ENCODE measurements around the gene HOXA9.

HOXA9 gene

DNA sequence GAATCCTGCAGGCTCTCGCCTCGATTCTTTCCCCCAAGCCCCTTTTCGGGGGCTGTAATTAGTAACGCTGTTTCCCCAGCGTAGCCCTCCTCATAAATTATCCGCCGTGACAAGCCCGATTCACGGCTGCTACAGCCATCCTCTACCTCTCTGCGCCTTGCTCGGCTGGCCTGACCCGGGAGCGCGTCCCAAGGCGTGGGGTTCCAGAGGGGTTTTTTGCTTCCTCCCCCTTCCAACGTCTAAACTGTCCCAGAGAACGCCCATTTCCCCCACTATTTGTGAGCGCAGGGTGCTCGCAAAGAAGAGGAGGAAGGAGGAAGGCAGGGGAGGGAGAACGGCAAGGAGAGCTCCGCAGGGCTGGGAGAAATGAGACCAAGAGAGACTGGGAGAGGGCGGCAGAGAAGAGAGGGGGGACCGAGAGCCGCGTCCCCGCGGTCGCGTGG is 22.7 kb downstream of the HOXA9 start:
- DNase-seq: no peak
- peak overlapping the region; percentile 40 for H3K4me3 ChIP-seq (ENCODE audit: low read depth, low read length)
- no peak overlapping the region for H3K27ac ChIP-seq
- no peaks in the 10 kb centered on the region for H3K36me3 ChIP-seq (replicated peaks)
- TF ChIP-seq, protein P1, sequence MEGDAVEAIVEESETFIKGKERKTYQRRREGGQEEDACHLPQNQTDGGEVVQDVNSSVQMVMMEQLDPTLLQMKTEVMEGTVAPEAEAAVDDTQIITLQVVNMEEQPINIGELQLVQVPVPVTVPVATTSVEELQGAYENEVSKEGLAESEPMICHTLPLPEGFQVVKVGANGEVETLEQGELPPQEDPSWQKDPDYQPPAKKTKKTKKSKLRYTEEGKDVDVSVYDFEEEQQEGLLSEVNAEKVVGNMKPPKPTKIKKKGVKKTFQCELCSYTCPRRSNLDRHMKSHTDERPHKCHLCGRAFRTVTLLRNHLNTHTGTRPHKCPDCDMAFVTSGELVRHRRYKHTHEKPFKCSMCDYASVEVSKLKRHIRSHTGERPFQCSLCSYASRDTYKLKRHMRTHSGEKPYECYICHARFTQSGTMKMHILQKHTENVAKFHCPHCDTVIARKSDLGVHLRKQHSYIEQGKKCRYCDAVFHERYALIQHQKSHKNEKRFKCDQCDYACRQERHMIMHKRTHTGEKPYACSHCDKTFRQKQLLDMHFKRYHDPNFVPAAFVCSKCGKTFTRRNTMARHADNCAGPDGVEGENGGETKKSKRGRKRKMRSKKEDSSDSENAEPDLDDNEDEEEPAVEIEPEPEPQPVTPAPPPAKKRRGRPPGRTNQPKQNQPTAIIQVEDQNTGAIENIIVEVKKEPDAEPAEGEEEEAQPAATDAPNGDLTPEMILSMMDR (IDR thresholded peaks at IDR 0.05; ENCODE audit: low read depth, low read length, missing control alignments): no peak
- in situ Hi-C loops (cut with HindIII; ENCODE audit: low pct_ligation_motif_present, low sequenced_read_pairs): no loop called here
- peaks cover 97% of the 10 kb centered on the region for H3K27me3 ChIP-seq (replicated peaks)

DNA sequence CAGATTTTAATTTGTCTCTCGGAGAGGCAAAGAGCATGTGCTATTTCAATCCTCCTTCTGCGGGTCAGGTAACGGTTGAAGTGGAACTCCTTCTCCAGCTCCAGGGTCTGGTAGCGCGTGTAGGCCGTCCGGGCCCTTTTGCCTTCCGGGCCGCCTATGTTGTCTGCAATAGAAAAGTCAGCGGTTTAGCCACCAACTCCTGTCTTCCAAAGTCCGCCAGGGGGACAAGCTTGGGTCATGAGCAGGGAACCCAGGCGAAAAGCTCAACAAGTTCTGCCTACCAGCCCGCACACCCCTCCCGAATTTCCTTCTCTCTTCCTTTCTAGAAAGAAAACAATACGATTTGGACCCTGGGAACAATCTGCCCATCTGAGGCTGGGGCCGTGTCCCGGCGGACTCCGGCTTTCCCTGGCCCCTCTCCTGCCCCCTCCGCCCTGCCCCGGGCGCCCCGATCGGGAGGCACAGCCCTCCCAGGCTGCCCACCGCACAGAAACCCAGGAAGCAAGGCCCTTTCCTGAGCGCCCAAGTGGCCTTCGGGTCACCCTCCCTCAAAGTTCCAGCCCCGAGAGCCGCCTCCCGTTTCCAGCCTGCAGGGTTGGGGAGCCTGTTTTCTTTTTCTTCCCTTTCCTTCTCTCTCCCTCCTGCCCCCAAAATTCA is 23.3 kb downstream of the HOXA9 start:
- Histone ChIP-seq H3K27me3 (replicated peaks) (peaks cover 97% of the 10 kb centered on the region), H3K4me3 (ENCODE audit: low read depth, low read length) (peak overlapping the region; percentile 40), H3K27ac (no peak overlapping the region), H3K36me3 (replicated peaks) (no peaks in the 10 kb centered on the region)
- no peak for DNase-seq
- TF ChIP-seq, protein P1 (IDR thresholded peaks at IDR 0.05; ENCODE audit: low read depth, low read length, missing control alignments): peak; percentile 4
- in situ Hi-C loops (cut with HindIII; ENCODE audit: low pct_ligation_motif_present, low sequenced_read_pairs): no loop called here

DNA sequence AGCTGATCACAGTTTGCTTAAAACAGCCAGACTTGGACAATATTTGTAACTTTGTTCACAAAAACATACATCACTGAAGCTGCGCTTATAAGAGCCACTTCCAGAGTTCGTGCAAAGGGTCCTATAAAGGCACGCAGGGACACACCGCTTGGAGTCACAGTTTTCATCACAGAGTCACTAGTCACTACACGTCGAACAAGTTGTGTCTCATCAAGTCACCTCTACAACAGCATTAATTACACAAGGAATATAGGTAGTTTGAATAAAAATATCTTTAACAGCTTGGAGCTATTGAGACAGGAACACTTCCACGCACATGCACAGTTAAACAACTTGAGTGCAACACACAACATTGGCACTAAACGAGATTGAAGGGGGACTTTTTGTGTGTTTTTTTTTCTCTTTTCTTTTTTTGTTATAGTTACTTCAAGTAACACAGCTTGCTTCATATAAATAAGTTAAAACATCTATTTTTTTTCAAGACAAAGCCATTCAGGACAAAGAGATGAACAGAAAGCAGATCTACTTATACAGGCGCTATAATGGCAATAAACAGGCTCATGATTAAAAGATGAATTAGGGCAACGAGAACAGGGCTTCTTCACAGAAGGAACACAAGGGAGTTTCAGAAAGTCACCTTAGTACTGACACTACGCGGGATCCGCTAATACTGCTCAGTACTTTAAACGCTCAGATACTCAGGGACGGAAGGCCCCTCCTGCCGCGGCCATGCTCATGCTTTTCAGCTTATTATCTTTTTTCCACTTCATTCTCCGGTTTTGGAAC is 24.0 kb downstream of the HOXA9 start:
- Histone ChIP-seq H3K27ac (no peak overlapping the region), H3K4me3 (ENCODE audit: low read depth, low read length) (no peak overlapping the region), H3K36me3 (replicated peaks) (no peaks in the 10 kb centered on the region), H3K27me3 (replicated peaks) (peaks cover 97% of the 10 kb centered on the region)
- in situ Hi-C loops (cut with HindIII; ENCODE audit: low pct_ligation_motif_present, low sequenced_read_pairs): no loop called here
- DNase-seq: no peak
- TF ChIP-seq, protein P1 (IDR thresholded peaks at IDR 0.05; ENCODE audit: low read depth, low read length, missing control alignments): no peak

DNA sequence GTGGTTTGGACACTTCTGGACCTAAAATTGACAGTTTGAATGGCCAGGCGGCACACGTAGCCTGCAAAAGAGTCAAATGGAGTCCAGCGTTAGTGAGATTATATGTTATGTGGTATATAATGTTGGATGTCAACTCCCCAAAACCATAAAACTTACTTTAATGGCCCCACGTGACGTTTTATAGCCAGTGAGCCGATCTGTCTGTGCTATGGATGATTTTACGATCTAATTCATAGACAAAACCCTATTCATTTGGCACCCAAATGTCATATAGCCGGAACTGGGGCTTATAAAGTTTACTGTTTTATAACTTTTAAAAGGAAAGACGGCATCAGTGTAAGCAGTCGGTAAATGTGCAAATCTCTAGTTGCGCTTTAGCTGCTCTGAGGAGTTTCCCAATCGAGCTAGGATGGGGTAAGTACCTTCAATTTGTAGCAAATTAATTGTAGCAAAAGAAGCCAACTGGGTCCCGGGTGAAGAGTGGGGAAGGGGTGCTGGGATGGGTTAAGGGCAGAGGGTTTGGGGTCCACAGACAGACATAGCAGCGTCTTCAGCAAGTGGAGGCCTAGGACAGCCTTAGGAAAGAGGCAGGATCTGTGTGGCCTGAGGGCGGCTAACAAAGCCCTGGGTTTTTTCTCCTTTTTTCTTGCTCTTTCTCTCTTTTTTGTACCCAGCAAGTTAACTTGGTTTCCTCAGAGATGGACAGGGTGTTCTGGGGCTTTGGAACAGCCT is 25.0 kb downstream of the HOXA9 start:
- TF ChIP-seq, protein P1 (IDR thresholded peaks at IDR 0.05; ENCODE audit: low read depth, low read length, missing control alignments): no peak
- Histone ChIP-seq H3K4me3 (ENCODE audit: low read depth, low read length) (no peak overlapping the region), H3K36me3 (replicated peaks) (no peaks in the 10 kb centered on the region), H3K27ac (no peak overlapping the region), H3K27me3 (replicated peaks) (peaks cover 97% of the 10 kb centered on the region)
- no peak for DNase-seq
- in situ Hi-C loops (cut with HindIII; ENCODE audit: low pct_ligation_motif_present, low sequenced_read_pairs): no loop called here

- H3K27me3 ChIP-seq (replicated peaks): peaks cover 97% of the 10 kb centered on the region
- TF ChIP-seq, protein P1 (IDR thresholded peaks at IDR 0.05; ENCODE audit: low read depth, low read length, missing control alignments): no peak
- in situ Hi-C loops (cut with HindIII; ENCODE audit: low pct_ligation_motif_present, low sequenced_read_pairs): no loop called here
- H3K27ac ChIP-seq: no peak overlapping the region
- no peak for DNase-seq
- no peaks in the 10 kb centered on the region for H3K36me3 ChIP-seq (replicated peaks)
- no peak overlapping the region for H3K4me3 ChIP-seq (ENCODE audit: low read depth, low read length)
Measured at GRCh38 chr7:27139334-27140125, 25.8 kb downstream of the HOXA9 start.

Measured in brain microvascular endothelial cell (primary cell).